HepG2 (cell line): ENCODE measurements around the gene ITM2B. TPM values are rescaled to one million over a fixed set of nuclear protein-coding genes. Genes with fewer than 3 reads are reported as not detected.

ENCODE experiments used
- CEBPB ChIP-seq: IDR thresholded peaks from 2 replicates; pipeline ENCODE4 v1.6.1; 2011; ENCODE audit warnings: low read depth, low read length, improper control_type of control experiment, borderline replicate concordance
- FOXJ3 ChIP-seq: sonication (generic); formaldehyde crosslinking; IDR thresholded peaks from 2 replicates; pipeline ENCODE4 v1.4.0; 2020; ENCODE audit warnings: missing genetic modification reagents, mild to moderate bottlenecking, borderline replicate concordance
- FOXK1 ChIP-seq: sonication (generic); formaldehyde crosslinking; IDR thresholded peaks from 2 replicates; pipeline ENCODE4 v1.4.0; 2020; ENCODE audit warnings: low read depth, missing genetic modification reagents, borderline replicate concordance
- MTF2 ChIP-seq: sonication (generic); formaldehyde crosslinking; IDR thresholded peaks from 2 replicates; pipeline ENCODE4 v1.5.0; 2020; ENCODE audit warnings: missing genetic modification reagents, borderline replicate concordance
- NFE2 ChIP-seq: sonication (generic); formaldehyde crosslinking; IDR thresholded peaks from 2 replicates; pipeline ENCODE4 v1.4.0; 2020; ENCODE audit warnings: missing genetic modification reagents
- NR1H2 ChIP-seq: sonication (generic); formaldehyde crosslinking; IDR thresholded peaks from 2 replicates; pipeline ENCODE4 v1.8.1; 2022; ENCODE audit warnings: low read depth, missing genetic modification reagents, borderline replicate concordance
- RBM22 ChIP-seq: fragments of 200-400 bp; formaldehyde crosslinking; optimal IDR thresholded peaks from 2 replicates; pipeline ENCODE3; 2017; ENCODE audit warnings: mild to moderate bottlenecking, low read length, moderate library complexity
- SOX13 ChIP-seq, 3 experiments: fragments of 450-650 bp in 1 of 3; sonication (generic) in 1 of 3; formaldehyde crosslinking in 1 of 3; IDR thresholded peaks in 2 of 3; conservative IDR thresholded peaks in 1 of 3; 2 replicates each; pipeline versions ENCODE4 v1.5.0 to v1.6.1; 2016 to 2020; ENCODE audit warnings: antibody characterized with exemption in 1 of 3, mild to moderate bottlenecking in 1 of 3, missing compliant biosample characterization in 1 of 3, missing genetic modification reagents in 1 of 3, moderate library complexity in 1 of 3
- ZBTB38 ChIP-seq: sonication (generic); formaldehyde crosslinking; IDR thresholded peaks from 2 replicates; pipeline ENCODE4 v1.5.1; 2020; ENCODE audit warnings: mild to moderate bottlenecking, missing genetic modification reagents
- ZBTB49 ChIP-seq: sonication (generic); formaldehyde crosslinking; IDR thresholded peaks from 2 replicates; pipeline ENCODE4 v1.4.0; 2020; ENCODE audit warnings: missing genetic modification reagents, borderline replicate concordance
- ZNF431 ChIP-seq: sonication (generic); formaldehyde crosslinking; IDR thresholded peaks from 2 replicates; pipeline ENCODE4 v1.9.0; 2022; ENCODE audit warnings: missing genetic modification reagents, low read depth, mild to moderate bottlenecking, borderline replicate concordance
- ZNF496 ChIP-seq: sonication (generic); formaldehyde crosslinking; IDR thresholded peaks from 2 replicates; pipeline ENCODE4 v1.8.1; 2023; ENCODE audit warnings: mild to moderate bottlenecking, moderate library complexity, missing genetic modification reagents; ENCODE audit not compliant: insufficient replicate concordance
- ZNF513 ChIP-seq: sonication (generic); formaldehyde crosslinking; conservative IDR thresholded peaks from 2 replicates; pipeline ENCODE4 v1.5.0; 2020; ENCODE audit warnings: missing genetic modification reagents
- ZNF558 ChIP-seq: sonication (generic); formaldehyde crosslinking; IDR thresholded peaks from 2 replicates; pipeline ENCODE4 v1.9.0; 2022; ENCODE audit warnings: mild to moderate bottlenecking, missing genetic modification reagents, borderline replicate concordance
- ZNF569 ChIP-seq: sonication (generic); formaldehyde crosslinking; IDR thresholded peaks from 2 replicates; pipeline ENCODE4 v1.5.0; 2020; ENCODE audit warnings: mild to moderate bottlenecking, missing genetic modification reagents, moderate library complexity, borderline replicate concordance
- ZNF589 ChIP-seq: sonication (generic); formaldehyde crosslinking; conservative IDR thresholded peaks from 2 replicates; pipeline ENCODE4 v1.8.0; 2022; ENCODE audit warnings: mild to moderate bottlenecking, moderate library complexity, missing genetic modification reagents
- ZNF672 ChIP-seq: sonication (generic); formaldehyde crosslinking; IDR thresholded peaks from 2 replicates; pipeline ENCODE4 v1.8.1; 2022; ENCODE audit warnings: missing genetic modification reagents
- ZNF790 ChIP-seq: sonication (generic); formaldehyde crosslinking; IDR thresholded peaks from 2 replicates; pipeline ENCODE4 v1.8.0; 2022; ENCODE audit warnings: missing genetic modification reagents, mild to moderate bottlenecking, borderline replicate concordance
- ZNF850 ChIP-seq: sonication (generic); formaldehyde crosslinking; conservative IDR thresholded peaks from 2 replicates; pipeline ENCODE4 v1.9.0; 2021; ENCODE audit warnings: mild to moderate bottlenecking, missing genetic modification reagents
- polyA plus RNA-seq, 8 experiments: library from polyadenylated mRNA; depleted of rRNA in 3 of 8; stranded (reverse) in 7 of 8; unstranded in 1 of 8; fragments of >200 nt; fragmentation: Illumina TruSeq in 4 of 8; extraction: Trizol in 4 of 8; gene quantifications; 2 replicates each; pipeline versions ENCODE4 v1.2.1 to v1.2.3, GENCODE V29; 2011 to 2016; ENCODE audit warnings: low read depth in 4 of 8, missing spikeins in 1 of 8, mixed read lengths in 1 of 8; ENCODE audit not compliant: insufficient read depth in 1 of 8
- total RNA-seq, 5 experiments: library from RNA; depleted of rRNA; stranded (reverse); fragments of >200 nt; fragmentation: Illumina TruSeq; extraction: Trizol; gene quantifications; 2 replicates each; pipeline ENCODE4 v1.2.3, GENCODE V29; 2016; ENCODE audit warnings: low read depth in 1 of 5
- TF ChIP-seq, protein P1 (sequence below): sonication (generic); formaldehyde crosslinking; IDR thresholded peaks from 2 replicates; pipeline ENCODE4 v1.8.1; 2022; ENCODE audit warnings: low read depth, mild to moderate bottlenecking, missing genetic modification reagents
- TF ChIP-seq, protein P2 (sequence below): sonication (generic); formaldehyde crosslinking; IDR thresholded peaks from 2 replicates; pipeline ENCODE4 v1.4.0; 2020; ENCODE audit warnings: mild to moderate bottlenecking, missing genetic modification reagents

Gene ITM2B
- total and polyA plus RNA-seq, 2 of the 13 experiments (the other 11 are each of a cell fraction or from before 2014, with no cell fraction given) = 158 to 373 TPM

DNA sequence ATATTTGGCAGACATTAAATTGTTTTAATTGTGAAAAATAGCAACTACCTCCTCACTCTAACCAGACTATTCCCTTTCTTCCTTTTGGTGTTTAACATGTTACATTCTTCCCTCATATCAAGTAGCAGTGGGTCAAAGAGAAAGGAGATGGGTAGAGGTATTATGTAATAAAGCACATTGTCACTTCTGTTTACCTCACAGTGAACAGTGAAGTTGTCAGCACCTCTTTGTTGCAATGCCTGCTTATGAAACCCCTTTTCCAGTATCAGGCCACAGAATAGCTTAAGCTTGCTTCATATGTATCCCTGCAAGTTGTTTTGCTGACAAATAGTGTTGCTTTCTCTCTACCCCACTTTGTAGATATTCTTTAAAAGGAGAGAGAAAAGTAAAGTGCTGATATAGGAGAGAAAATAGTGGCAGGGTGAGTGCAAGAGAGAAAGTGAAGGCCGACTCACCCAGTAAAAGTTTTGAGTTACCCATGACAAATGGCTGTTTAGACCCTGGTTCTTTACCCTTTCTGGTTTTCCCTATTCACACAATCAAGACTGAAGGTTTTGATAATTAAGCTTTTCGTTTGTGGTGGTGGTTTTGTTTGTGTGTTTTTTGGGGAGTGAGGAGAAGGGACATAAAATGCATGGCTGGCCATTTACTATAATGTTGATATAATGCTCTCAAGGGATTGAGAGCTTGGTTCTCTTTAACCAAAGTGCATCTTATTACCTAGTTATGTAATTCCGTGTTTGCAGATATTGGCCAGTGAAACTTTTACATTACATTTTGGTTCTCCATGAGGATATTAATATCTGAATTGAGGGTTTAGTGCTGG, 3.7 kb downstream of the ITM2B start (continued):
- TF ChIP-seq SOX13 (IDR thresholded peaks at IDR 0.05) (no peak), SOX13 (CRISPR knock-in tag; conservative IDR thresholded peaks at IDR 0.05 in 1 of 2, IDR thresholded peaks at IDR 0.05 in 1 of 2) (peak in 1 of 2 experiments; percentile 83; a peak in 2 of 4 replicates), RBM22 (no peak), MTF2 (CRISPR knock-in tag) (no peak), NR1H2 (CRISPR knock-in tag) (no peak), CEBPB (peak; percentile 70; the same call in 1 of the 2 replicates), ZNF569 (CRISPR knock-in tag) (no peak), ZNF496 (CRISPR knock-in tag) (no peak), ZNF790 (no peak), ZNF558 (CRISPR knock-in tag) (no peak), ZNF431 (no peak), ZNF589 (no peak), ZNF850 (CRISPR knock-in tag) (no peak), FOXK1 (peak; percentile 39; the same call in 1 of the 2 replicates), ZNF513 (CRISPR knock-in tag) (no peak), FOXJ3 (CRISPR knock-in tag) (0 out of 2 replicates have a peak, but pooled peaks have one; percentile 12), ZBTB49 (CRISPR knock-in tag) (no peak), ZBTB38 (CRISPR knock-in tag) (no peak), NFE2 (CRISPR knock-in tag) (no peak), ZNF672 (CRISPR knock-in tag) (no peak)
- TF ChIP-seq, protein P1, sequence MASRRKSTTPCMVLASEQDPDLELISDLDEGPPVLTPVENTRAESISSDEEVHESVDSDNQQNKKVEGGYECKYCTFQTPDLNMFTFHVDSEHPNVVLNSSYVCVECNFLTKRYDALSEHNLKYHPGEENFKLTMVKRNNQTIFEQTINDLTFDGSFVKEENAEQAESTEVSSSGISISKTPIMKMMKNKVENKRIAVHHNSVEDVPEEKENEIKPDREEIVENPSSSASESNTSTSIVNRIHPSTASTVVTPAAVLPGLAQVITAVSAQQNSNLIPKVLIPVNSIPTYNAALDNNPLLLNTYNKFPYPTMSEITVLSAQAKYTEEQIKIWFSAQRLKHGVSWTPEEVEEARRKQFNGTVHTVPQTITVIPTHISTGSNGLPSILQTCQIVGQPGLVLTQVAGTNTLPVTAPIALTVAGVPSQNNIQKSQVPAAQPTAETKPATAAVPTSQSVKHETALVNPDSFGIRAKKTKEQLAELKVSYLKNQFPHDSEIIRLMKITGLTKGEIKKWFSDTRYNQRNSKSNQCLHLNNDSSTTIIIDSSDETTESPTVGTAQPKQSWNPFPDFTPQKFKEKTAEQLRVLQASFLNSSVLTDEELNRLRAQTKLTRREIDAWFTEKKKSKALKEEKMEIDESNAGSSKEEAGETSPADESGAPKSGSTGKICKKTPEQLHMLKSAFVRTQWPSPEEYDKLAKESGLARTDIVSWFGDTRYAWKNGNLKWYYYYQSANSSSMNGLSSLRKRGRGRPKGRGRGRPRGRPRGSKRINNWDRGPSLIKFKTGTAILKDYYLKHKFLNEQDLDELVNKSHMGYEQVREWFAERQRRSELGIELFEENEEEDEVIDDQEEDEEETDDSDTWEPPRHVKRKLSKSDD (CRISPR knock-in tag) = no peak
- TF ChIP-seq, protein P2, sequence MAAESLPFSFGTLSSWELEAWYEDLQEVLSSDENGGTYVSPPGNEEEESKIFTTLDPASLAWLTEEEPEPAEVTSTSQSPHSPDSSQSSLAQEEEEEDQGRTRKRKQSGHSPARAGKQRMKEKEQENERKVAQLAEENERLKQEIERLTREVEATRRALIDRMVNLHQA (CRISPR knock-in tag) = no peak
